Panc1 (cell line): ENCODE results near the gene ADAMTS13. TPM values are rescaled to one million over a fixed set of nuclear protein-coding genes. Genes with fewer than 3 reads are reported as not detected.

Source experiments
- ATAC-seq: fragments of 200-7000 bp; cut with Tn5 transposase; 2 replicates; pipeline ENCODE4 v1.9.1; 2020; ENCODE audit warnings: mild to moderate bottlenecking, moderate library complexity
- BruUV-seq: library from RNA; stranded (reverse); fragments of 400-500 nt; replicated peaks from 2 replicates; lab custom pipeline; 2021; lab: Mats Ljungman, UMichigan
- CTCF ChIA-PET: fragments of 300-600 bp; sonication (Branson Sonifier 250); formaldehyde crosslinking; loops from one replicate; lab custom pipeline; 2022; ENCODE audit warnings: antibody characterized with exemption; lab: Charles Lee
- POLR2A ChIA-PET: fragments of 300-600 bp; sonication (Branson Sonifier 250); formaldehyde crosslinking; loops from one replicate; lab custom pipeline; 2022; ENCODE audit warnings: antibody characterized with exemption; lab: Charles Lee
- DNase-seq: peaks from one replicate; pipeline ENCODE4 v3.0.0-alpha.2; 2010; ENCODE audit warnings: low read depth, low spot score
- H3K27ac ChIP-seq: 2 replicates; pipeline ENCODE4 v1.5.1; 2011; ENCODE audit warnings: mild to moderate bottlenecking, low read length, inconsistent platforms
- H3K27me3 ChIP-seq: fragments of 200-500 bp; sonication (Bioruptor generic); 2 replicates; pipeline ENCODE4 v1.6.0; 2014; ENCODE audit warnings: low read length, inconsistent platforms; ENCODE audit not compliant: control insufficient read depth, insufficient read depth
- H3K36me3 ChIP-seq: fragments of 200-500 bp; sonication (Bioruptor generic); 2 replicates; pipeline ENCODE4 v1.5.1; 2014; ENCODE audit warnings: inconsistent platforms, mild to moderate bottlenecking, low read length, moderate library complexity; ENCODE audit not compliant: control insufficient read depth, insufficient read depth
- H3K4me1 ChIP-seq: 2 replicates; pipeline ENCODE4 v1.5.1; 2011; ENCODE audit warnings: inconsistent platforms, mild to moderate bottlenecking, low read length, moderate library complexity; ENCODE audit not compliant: control insufficient read depth, insufficient read depth
- H3K4me3 ChIP-seq, 2 experiments: 2 replicates each; pipeline ENCODE4 v1.5.1; 2011 to 2012; ENCODE audit warnings: low read depth in 2 of 2, low read length in 2 of 2, mild to moderate bottlenecking in 2 of 2, inconsistent platforms in 1 of 2, moderate library complexity in 1 of 2
- H3K9me3 ChIP-seq: fragments of 200-500 bp; sonication (Bioruptor generic); 2 replicates; pipeline ENCODE4 v1.5.1; 2014; ENCODE audit warnings: low read depth, mild to moderate bottlenecking, inconsistent platforms, low read length, moderate library complexity; ENCODE audit not compliant: control insufficient read depth, insufficient read depth
- CTCF ChIP-seq: fragments of 450-650 bp; IDR thresholded peaks from 2 replicates; pipeline ENCODE4 v1.5.1; 2017; ENCODE audit warnings: mild to moderate bottlenecking
- POLR2AphosphoS5 ChIP-seq: IDR thresholded peaks from 2 replicates; pipeline ENCODE4 v1.6.1; 2012; ENCODE audit warnings: mild to moderate bottlenecking, low read depth, low read length, moderate library complexity
- REST ChIP-seq, 2 experiments: IDR thresholded peaks; 2 replicates each; pipeline ENCODE4 v1.6.1; 2011 to 2012; ENCODE audit warnings: low read depth in 2 of 2, control low read depth in 1 of 2, low read length in 1 of 2, mild to moderate bottlenecking in 1 of 2, moderate library complexity in 1 of 2; ENCODE audit not compliant: insufficient read depth in 1 of 2
- SIN3A ChIP-seq: IDR thresholded peaks from 2 replicates; pipeline ENCODE4 v1.6.1; 2012; ENCODE audit warnings: low read depth, mild to moderate bottlenecking, low read length, moderate library complexity, borderline replicate concordance; ENCODE audit not compliant: insufficient read depth
- TCF7L2 ChIP-seq: IDR thresholded peaks from 2 replicates; pipeline ENCODE4 v1.6.1; 2011; ENCODE audit warnings: mild to moderate bottlenecking, low read depth, low read length, inconsistent platforms
- in situ Hi-C: cut with HindIII; loops from 2 replicates; pipeline ENCODE4 v1.10.0; 2016; ENCODE audit warnings: low sequenced_read_pairs, low pct_unique_long_range_greater_than_20kb
- intact Hi-C: fragments of 100-400 bp; cut with micrococcal nuclease; formaldehyde crosslinking; loops from one replicate; pipeline ENCODE4 v1.10.0; 2022; ENCODE audit not compliant: unreplicated experiment
- total RNA-seq: library from RNA; stranded (reverse); gene quantifications from one replicate; pipeline ENCODE4 v1.2.1, GENCODE V29; 2021; ENCODE audit not compliant: unreplicated experiment

Gene ADAMTS13
- total RNA-seq, 1 experiment from 2014 or later: 3.4 TPM

- intact Hi-C loops: no loop called here
- Histone ChIP-seq H3K27me3 (no peaks in the 10 kb centered on the region), H3K27ac (no peak overlapping the region), H3K4me3 (no peak overlapping the region), H3K4me1 (no peaks in the 10 kb centered on the region), H3K9me3 (no peaks in the 10 kb centered on the region), H3K36me3 (no peaks in the 10 kb centered on the region)
- ATAC-seq (no peak), DNase-seq (no peak)
- POLR2A ChIA-PET: no interaction called here
- TF ChIP-seq REST (IDR thresholded peaks at IDR 0.05; ENCODE audit: insufficient read depth in 1 of 2, low read depth in 2 of 2, low read length in 1 of 2): no peak
- no peak for TF ChIP-seq SIN3A
- TF ChIP-seq POLR2AphosphoS5: no peak
- no peak for TF ChIP-seq TCF7L2
- no peak for TF ChIP-seq CTCF
- in situ Hi-C loops: no loop called here
- CTCF ChIA-PET: no interaction called here
- no TSS peak for BruUV-seq
Observed at GRCh38 chr9:133384736-133385321, 37.3 kb upstream of the ADAMTS13 start.

- H3K4me3 ChIP-seq: no peak overlapping the region
- CTCF ChIA-PET: no interaction called here
- no peak for DNase-seq
- BruUV-seq: no TSS peak
- TF ChIP-seq REST (IDR thresholded peaks at IDR 0.05; ENCODE audit: insufficient read depth in 1 of 2, low read depth in 2 of 2, low read length in 1 of 2): no peak
- POLR2A ChIA-PET: no interaction called here
- no peaks in the 10 kb centered on the region for H3K27me3 ChIP-seq
- no peak overlapping the region for H3K27ac ChIP-seq
- no peak for ATAC-seq
- intact Hi-C loops (no loop called here), in situ Hi-C loops (no loop called here)
- no peaks in the 10 kb centered on the region for H3K4me1 ChIP-seq
- no peaks in the 10 kb centered on the region for H3K9me3 ChIP-seq
- H3K36me3 ChIP-seq: no peaks in the 10 kb centered on the region
Observed at GRCh38 chr9:133385452-133385851, 36.7 kb upstream of the ADAMTS13 start.
